Upper lobe of left lung (tissue), 4 donors: ENCODE data around the gene TNS1.

ENCODE experiments used
- EP300 ChIP-seq, 4 donors: sonication (generic); formaldehyde crosslinking; IDR thresholded peaks; one replicate each; pipeline ENCODE4 v1.5.1; 2017; ENCODE audit warnings: antibody characterized with exemption in 4 of 4, control low read depth in 2 of 4
- POLR2A ChIP-seq, 4 donors: fragments of 450-650 bp; IDR thresholded peaks; one replicate each; pipeline ENCODE4 v1.5.1; 2016 to 2017; ENCODE audit warnings: antibody characterized with exemption in 4 of 4, mild to moderate bottlenecking in 2 of 4
- POLR2AphosphoS5 ChIP-seq, 2 donors: sonication (generic); formaldehyde crosslinking; IDR thresholded peaks; one replicate each; pipeline ENCODE4 v1.5.1; 2017; ENCODE audit warnings: antibody characterized with exemption in 2 of 2
- TF ChIP-seq, protein P1 (sequence below), 6 experiments: fragments of 450-650 bp in 4 of 6; fragments of 200-600 bp in 2 of 6; sonication (generic) in 2 of 6; IDR thresholded peaks; one replicate each; pipeline ENCODE4 v1.5.1; 2016 to 2019; ENCODE audit warnings: antibody characterized with exemption in 6 of 6

DNA sequence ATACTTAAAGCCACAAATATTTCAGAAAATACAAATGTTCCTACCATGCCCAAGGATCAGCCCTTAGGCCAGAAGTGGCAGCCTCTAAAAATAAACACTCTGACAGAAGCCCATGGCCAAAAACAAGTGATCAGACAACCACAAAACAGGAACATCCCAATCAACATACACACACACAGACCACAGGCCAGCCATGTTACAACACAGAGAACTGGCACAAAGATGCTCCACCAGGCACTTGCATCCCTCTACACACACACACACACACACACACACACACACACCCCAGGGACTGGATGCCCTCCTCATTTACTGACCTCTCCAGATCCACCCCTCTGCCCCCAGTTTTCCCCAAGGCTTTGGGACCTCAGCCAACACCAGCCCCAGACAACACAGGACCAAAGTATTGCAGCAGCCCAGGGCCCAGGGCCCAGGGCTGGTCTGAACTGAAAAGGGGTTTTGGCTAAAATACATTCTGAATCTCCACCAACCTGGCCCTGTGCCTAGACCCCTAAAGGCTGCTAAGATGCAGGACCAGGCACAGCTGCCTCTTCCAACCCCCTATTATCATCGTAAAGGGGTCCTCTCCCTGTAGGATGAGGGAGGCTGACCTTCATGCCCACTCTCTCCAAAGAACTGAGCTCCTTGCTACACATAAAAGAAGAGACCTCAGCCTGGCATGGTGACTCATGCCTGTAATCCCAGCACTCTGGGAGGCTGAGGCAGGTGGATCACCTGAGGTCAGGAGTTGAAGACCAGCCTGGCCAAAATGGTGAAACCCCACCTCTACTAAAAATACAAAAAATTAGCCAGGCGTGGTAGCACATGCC is 151.4 kb downstream of the TNS1 start:
- TF ChIP-seq, protein P1, sequence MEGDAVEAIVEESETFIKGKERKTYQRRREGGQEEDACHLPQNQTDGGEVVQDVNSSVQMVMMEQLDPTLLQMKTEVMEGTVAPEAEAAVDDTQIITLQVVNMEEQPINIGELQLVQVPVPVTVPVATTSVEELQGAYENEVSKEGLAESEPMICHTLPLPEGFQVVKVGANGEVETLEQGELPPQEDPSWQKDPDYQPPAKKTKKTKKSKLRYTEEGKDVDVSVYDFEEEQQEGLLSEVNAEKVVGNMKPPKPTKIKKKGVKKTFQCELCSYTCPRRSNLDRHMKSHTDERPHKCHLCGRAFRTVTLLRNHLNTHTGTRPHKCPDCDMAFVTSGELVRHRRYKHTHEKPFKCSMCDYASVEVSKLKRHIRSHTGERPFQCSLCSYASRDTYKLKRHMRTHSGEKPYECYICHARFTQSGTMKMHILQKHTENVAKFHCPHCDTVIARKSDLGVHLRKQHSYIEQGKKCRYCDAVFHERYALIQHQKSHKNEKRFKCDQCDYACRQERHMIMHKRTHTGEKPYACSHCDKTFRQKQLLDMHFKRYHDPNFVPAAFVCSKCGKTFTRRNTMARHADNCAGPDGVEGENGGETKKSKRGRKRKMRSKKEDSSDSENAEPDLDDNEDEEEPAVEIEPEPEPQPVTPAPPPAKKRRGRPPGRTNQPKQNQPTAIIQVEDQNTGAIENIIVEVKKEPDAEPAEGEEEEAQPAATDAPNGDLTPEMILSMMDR (IDR thresholded peaks at IDR 0.05) = no peak
- no peak for TF ChIP-seq POLR2A (IDR thresholded peaks at IDR 0.05)
- no peak for TF ChIP-seq EP300 (IDR thresholded peaks at IDR 0.05)
- peak in 1 of 2 donors; percentile 32 for TF ChIP-seq POLR2AphosphoS5 (IDR thresholded peaks at IDR 0.05)
